ENCODE measurements around the gene ATP9B.

Gene ATP9B

GRCh38 chr18:79397247-79397829 is 328.1 kb downstream of the ATP9B start:
- DNase-seq (ENCODE audit: low read depth): no peak
- no peak for TF ChIP-seq CTCF (conservative IDR thresholded peaks at IDR 0.05; ENCODE audit: control insufficient read depth, insufficient read depth, low read depth, low read length)
- no peak overlapping the region for H3K4me3 ChIP-seq (ENCODE audit: control insufficient read depth, low read depth, low read length)

- no peak for TF ChIP-seq CTCF (conservative IDR thresholded peaks at IDR 0.05; ENCODE audit: control insufficient read depth, insufficient read depth, low read depth, low read length)
- H3K4me3 ChIP-seq (ENCODE audit: control insufficient read depth, low read depth, low read length): no peak overlapping the region
- DNase-seq (ENCODE audit: low read depth): no peak
Observed at GRCh38 chr18:79397830-79398761, 328.9 kb downstream of the ATP9B start.

- peak overlapping the region; percentile 42 for H3K4me3 ChIP-seq (ENCODE audit: control insufficient read depth, low read depth, low read length)
- no peak for DNase-seq (ENCODE audit: low read depth)
- TF ChIP-seq CTCF (conservative IDR thresholded peaks at IDR 0.05; ENCODE audit: control insufficient read depth, insufficient read depth, low read depth, low read length): no peak
Observed at GRCh38 chr18:79399275-79400081, 330.3 kb downstream of the ATP9B start.

GRCh38 chr18:79400091-79400590 is 330.9 kb downstream of the ATP9B start:
- peak overlapping the region; percentile 42 for H3K4me3 ChIP-seq (ENCODE audit: control insufficient read depth, low read depth, low read length)
- TF ChIP-seq CTCF (conservative IDR thresholded peaks at IDR 0.05; ENCODE audit: control insufficient read depth, insufficient read depth, low read depth, low read length): no peak

GRCh38 chr18:79400591-79401381 is 331.6 kb downstream of the ATP9B start:
- DNase-seq (ENCODE audit: low read depth): no peak
- no peak for TF ChIP-seq CTCF (conservative IDR thresholded peaks at IDR 0.05; ENCODE audit: control insufficient read depth, insufficient read depth, low read depth, low read length)
- H3K4me3 ChIP-seq (ENCODE audit: control insufficient read depth, low read depth, low read length): peak overlapping the region; percentile 40

More at GRCh38 chr18:79400091-79400590, 330.9 kb downstream of the ATP9B start:
- no peak for DNase-seq (ENCODE audit: low read depth)
